Embryonic facial prominence (tissue), 1 donor: ENCODE data around the gene MPPED2.
"Not testable (repeated sequence)": the region's sequence is repeated elsewhere in the genome, so short reads cannot be mapped to it uniquely, and the experiment has no call there.

Experiments
- DNase-seq: peaks from one replicate; pipeline ENCODE4 v3.0.0-alpha.2; 2016; ENCODE audit errors: extremely low spot score

Gene MPPED2

GRCh38 chr11:30579415-30580175 lies 6.6 kb downstream of the MPPED2 start:
- DNase-seq = no peak

- no peak for DNase-seq
Measured at GRCh38 chr11:30578406-30578805, 7.7 kb downstream of the MPPED2 start.

GRCh38 chr11:30573951-30574350 lies 12.2 kb downstream of the MPPED2 start:
- DNase-seq = no peak

- no peak for DNase-seq
Measured at GRCh38 chr11:30568931-30569330, 17.2 kb downstream of the MPPED2 start.

GRCh38 chr11:30567644-30568043 lies 18.5 kb downstream of the MPPED2 start:
- DNase-seq = no peak

- DNase-seq = no peak
Measured at GRCh38 chr11:30567120-30567519, 19.0 kb downstream of the MPPED2 start.

- DNase-seq = no peak
Measured at GRCh38 chr11:30566482-30566881, 19.7 kb downstream of the MPPED2 start.

GRCh38 chr11:30565027-30565426 lies 21.1 kb downstream of the MPPED2 start:
- DNase-seq = no peak

GRCh38 chr11:30561691-30562415 lies 24.3 kb downstream of the MPPED2 start:
- no peak for DNase-seq

GRCh38 chr11:30560206-30561106 lies 25.7 kb downstream of the MPPED2 start:
- DNase-seq = no peak

- no peak for DNase-seq
Measured at GRCh38 chr11:30559004-30559403, 27.1 kb downstream of the MPPED2 start.

GRCh38 chr11:30554587-30554986 lies 31.6 kb downstream of the MPPED2 start:
- not testable (repeated sequence) for DNase-seq

- DNase-seq = no peak
Measured at GRCh38 chr11:30553521-30554110, 32.5 kb downstream of the MPPED2 start.

- no peak for DNase-seq
Measured at GRCh38 chr11:30552839-30553238, 33.3 kb downstream of the MPPED2 start.

GRCh38 chr11:30550022-30550542 lies 36.1 kb downstream of the MPPED2 start:
- no peak for DNase-seq

GRCh38 chr11:30549565-30549964 lies 36.6 kb downstream of the MPPED2 start:
- no peak for DNase-seq

GRCh38 chr11:30546334-30546733 lies 39.8 kb downstream of the MPPED2 start:
- DNase-seq = no peak

- no peak for DNase-seq
Measured at GRCh38 chr11:30545507-30545906, 40.6 kb downstream of the MPPED2 start.

GRCh38 chr11:30543066-30543465 lies 43.1 kb downstream of the MPPED2 start:
- DNase-seq = no peak

- no peak for DNase-seq
Measured at GRCh38 chr11:30540781-30541180, 45.4 kb downstream of the MPPED2 start.

- DNase-seq = no peak
Measured at GRCh38 chr11:30538251-30538650, 47.9 kb downstream of the MPPED2 start.

GRCh38 chr11:30535818-30536217 lies 50.3 kb downstream of the MPPED2 start:
- DNase-seq = no peak
